K562 (cell line): ENCODE results near the gene APOM. TPM values are rescaled to one million over a fixed set of nuclear protein-coding genes. Genes with fewer than 3 reads are reported as not detected.

Experiments used
- CHCHD3 ChIP-seq: fragments of 250-450 bp; sonication (Bioruptor Pico); IDR thresholded peaks from 2 replicates; pipeline ENCODE4 v2.1.2; 2022; ENCODE audit warnings: mild to moderate bottlenecking
- CREB5 ChIP-seq: fragments of 250-450 bp; sonication (Bioruptor Pico); IDR thresholded peaks from 2 replicates; pipeline ENCODE4 v1.5.0; 2020; ENCODE audit warnings: mild to moderate bottlenecking
- DIDO1 ChIP-seq: fragments of 450-650 bp; IDR thresholded peaks from 2 replicates; pipeline ENCODE4 v1.6.1; 2016; ENCODE audit warnings: low read depth, missing biosample characterization, missing genetic modification characterization
- ERF ChIP-seq: fragments of 450-650 bp; formaldehyde crosslinking; IDR thresholded peaks from 2 replicates; pipeline ENCODE4 v1.4.0; 2020; ENCODE audit warnings: mild to moderate bottlenecking, mixed read lengths
- HDAC8 ChIP-seq: fragments of 450-650 bp; IDR thresholded peaks from 2 replicates; pipeline ENCODE4 v1.6.1; 2016; ENCODE audit warnings: mild to moderate bottlenecking, missing genetic modification characterization, moderate library complexity, missing compliant biosample characterization
- JUND ChIP-seq, 2 experiments: IDR thresholded peaks; 2 replicates in 1 of 2; 3 replicates in 1 of 2; pipeline ENCODE4 v1.6.1; 2011; ENCODE audit warnings: borderline replicate concordance in 2 of 2, low read depth in 2 of 2, low read length in 2 of 2, improper control_type of control experiment in 1 of 2, missing biosample characterization in 1 of 2, missing genetic modification characterization in 1 of 2, missing genetic modification reagents in 1 of 2
- LEF1 ChIP-seq: fragments of 450-650 bp; IDR thresholded peaks from 2 replicates; pipeline ENCODE4 v1.6.1; 2016; ENCODE audit warnings: mild to moderate bottlenecking
- NR1H2 ChIP-seq: sonication (generic); formaldehyde crosslinking; IDR thresholded peaks from 2 replicates; pipeline ENCODE4 v1.4.0; 2020; ENCODE audit warnings: mild to moderate bottlenecking, missing genetic modification reagents
- PHB ChIP-seq: fragments of 250-450 bp; sonication (Bioruptor Pico); IDR thresholded peaks from 2 replicates; pipeline ENCODE4 v1.5.0; 2021
- RBM34 ChIP-seq: fragments of 200-400 bp; formaldehyde crosslinking; IDR thresholded peaks from 2 replicates; pipeline ENCODE4 v1.6.1; 2018; ENCODE audit warnings: low read length, borderline replicate concordance; ENCODE audit not compliant: insufficient read depth
- SRSF7 ChIP-seq: fragments of 200-400 bp; formaldehyde crosslinking; optimal IDR thresholded peaks from 2 replicates; pipeline ENCODE3; 2017; ENCODE audit warnings: mild to moderate bottlenecking, low read depth, low read length
- TEAD4 ChIP-seq, 2 experiments: sonication (generic) in 1 of 2; formaldehyde crosslinking in 1 of 2; IDR thresholded peaks; 2 replicates each; pipeline versions ENCODE4 v1.6.1 to v1.8.0; 2012 to 2022; ENCODE audit warnings: borderline replicate concordance in 1 of 2, inconsistent platforms in 1 of 2, low read length in 1 of 2, mild to moderate bottlenecking in 1 of 2, missing genetic modification reagents in 1 of 2
- VEZF1 ChIP-seq: fragments of 200-800 bp; sonication (Bioruptor generic); IDR thresholded peaks from 2 replicates; pipeline ENCODE4 v1.6.1; 2017; ENCODE audit warnings: missing genetic modification characterization, missing compliant biosample characterization
- ZNF175 ChIP-seq: fragments of 200-800 bp; sonication (Bioruptor generic); IDR thresholded peaks from 2 replicates; pipeline ENCODE4 v1.6.1; 2016; ENCODE audit warnings: low read depth, mild to moderate bottlenecking, missing genetic modification characterization, missing compliant biosample characterization
- ZNF3 ChIP-seq: fragments of 250-450 bp; sonication (Bioruptor Pico); IDR thresholded peaks from 2 replicates; pipeline ENCODE4 v1.5.0; 2021; ENCODE audit warnings: mild to moderate bottlenecking, moderate library complexity
- ZNF518B ChIP-seq: fragments of 250-450 bp; sonication (Bioruptor Pico); IDR thresholded peaks from 2 replicates; pipeline ENCODE4 v1.5.0; 2021; ENCODE audit warnings: mild to moderate bottlenecking, moderate library complexity
- ZNF668 ChIP-seq: fragments of 250-450 bp; sonication (Bioruptor Pico); IDR thresholded peaks from 2 replicates; pipeline ENCODE4 v1.8.0; 2022; ENCODE audit warnings: mild to moderate bottlenecking, inconsistent platforms
- ZNF696 ChIP-seq: fragments of 250-450 bp; sonication (Bioruptor Pico); conservative IDR thresholded peaks from 2 replicates; pipeline ENCODE4 v1.4.0; 2020; ENCODE audit warnings: mild to moderate bottlenecking, moderate library complexity
- ZNF740 ChIP-seq, 3 experiments: fragments of 200-800 bp in 1 of 3; sonication (Bioruptor generic) in 1 of 3; sonication (generic) in 1 of 3; formaldehyde crosslinking in 1 of 3; IDR thresholded peaks; 2 replicates each; pipeline versions ENCODE4 v1.6.1 to v1.8.0; 2016 to 2022; ENCODE audit warnings: mild to moderate bottlenecking in 2 of 3, missing compliant biosample characterization in 2 of 3, missing genetic modification characterization in 2 of 3, missing genetic modification reagents in 1 of 3
- polyA plus RNA-seq, 8 experiments: library from polyadenylated mRNA; depleted of rRNA in 4 of 8; stranded (reverse) in 5 of 8; unstranded in 3 of 8; fragments of >200 nt; fragmentation: Nextera tagmentation in 2 of 8; fragmentation: Illumina TruSeq in 1 of 8; extraction: Ambion mirVana in 2 of 8; extraction: Trizol in 1 of 8; gene quantifications; 2 replicates each; pipeline versions ENCODE4 v1.2.1 to v1.2.3, GENCODE V29; 2011 to 2014; ENCODE audit warnings: inconsistent platforms in 1 of 8, missing spikeins in 1 of 8
- total RNA-seq, 7 experiments: library from RNA; depleted of rRNA in 6 of 7; stranded (reverse); fragments of >200 nt in 6 of 7; fragmentation: Illumina TruSeq in 2 of 7; extraction: Trizol in 2 of 7; gene quantifications; 2 replicates each; pipeline versions ENCODE4 v1.2.1 to v1.2.3, GENCODE V29; 2011 to 2021; ENCODE audit warnings: low replicate concordance in 1 of 7

APOM gene
- total and polyA plus RNA-seq, 9 of the 15 experiments (the other 6 are each of a cell fraction or from before 2014, with no cell fraction given), result 5.7 to 24.3 (median 10.4) TPM

GRCh38 chr6:31664790-31665500 is 9.3 kb downstream of the APOM start, which contains the start of gene GPANK1 (continued):
- TF ChIP-seq HDAC8 (tag) (peak; percentile 81; the same call in 1 of the 2 replicates), ZNF175 (CRISPR knock-in tag) (peak; percentile 86), VEZF1 (CRISPR knock-in tag) (no peak), ZNF740 (CRISPR knock-in tag; IDR thresholded peaks at IDR 0.05) (0 out of 2 replicates have a peak, but pooled peaks have one; percentile 53), ZNF740 (tag; IDR thresholded peaks at IDR 0.05) (no peak), SRSF7 (no peak), ZNF696 (CRISPR knock-in tag) (0 out of 2 replicates have a peak, but pooled peaks have one; percentile 63), NR1H2 (CRISPR knock-in tag) (peak; percentile 46), CHCHD3 (CRISPR knock-in tag) (peak; percentile 74; the same call in 1 of the 2 replicates), ZNF518B (CRISPR knock-in tag) (no peak), ZNF3 (CRISPR knock-in tag) (no peak), DIDO1 (tag) (no peak), TEAD4 (IDR thresholded peaks at IDR 0.05; ENCODE audit: low read length) (peak; percentile 74), TEAD4 (CRISPR knock-in tag; IDR thresholded peaks at IDR 0.05; ENCODE audit: borderline replicate concordance) (no peak), LEF1 (no peak; the same call in 1 of the 2 replicates), CREB5 (CRISPR knock-in tag) (no peak), RBM34 (no peak), ZNF668 (peak; percentile 83; the same call in 1 of the 2 replicates), JUND (IDR thresholded peaks at IDR 0.05; ENCODE audit: borderline replicate concordance, low read depth, low read length) (0 out of 2 replicates have a peak, but pooled peaks have one; percentile 62), JUND (tag; IDR thresholded peaks at IDR 0.05; ENCODE audit: borderline replicate concordance, low read depth, low read length) (peak; percentile 78; the same call in 2 of the 3 replicates), ERF (CRISPR knock-in tag) (peak; percentile 40), PHB (CRISPR knock-in tag) (no peak)
